Germinal center (tissue), 1 donor: ENCODE results near the gene CCDC71L.
A peak's percentile ranks its signal among the peaks of the same experiment; 100 is the strongest.

ENCODE experiments used
- DNase-seq: peaks from one replicate; pipeline ENCODE4 v3.0.0; 2012; ENCODE audit warnings: mixed read lengths, low spot score

CCDC71L gene

DNA sequence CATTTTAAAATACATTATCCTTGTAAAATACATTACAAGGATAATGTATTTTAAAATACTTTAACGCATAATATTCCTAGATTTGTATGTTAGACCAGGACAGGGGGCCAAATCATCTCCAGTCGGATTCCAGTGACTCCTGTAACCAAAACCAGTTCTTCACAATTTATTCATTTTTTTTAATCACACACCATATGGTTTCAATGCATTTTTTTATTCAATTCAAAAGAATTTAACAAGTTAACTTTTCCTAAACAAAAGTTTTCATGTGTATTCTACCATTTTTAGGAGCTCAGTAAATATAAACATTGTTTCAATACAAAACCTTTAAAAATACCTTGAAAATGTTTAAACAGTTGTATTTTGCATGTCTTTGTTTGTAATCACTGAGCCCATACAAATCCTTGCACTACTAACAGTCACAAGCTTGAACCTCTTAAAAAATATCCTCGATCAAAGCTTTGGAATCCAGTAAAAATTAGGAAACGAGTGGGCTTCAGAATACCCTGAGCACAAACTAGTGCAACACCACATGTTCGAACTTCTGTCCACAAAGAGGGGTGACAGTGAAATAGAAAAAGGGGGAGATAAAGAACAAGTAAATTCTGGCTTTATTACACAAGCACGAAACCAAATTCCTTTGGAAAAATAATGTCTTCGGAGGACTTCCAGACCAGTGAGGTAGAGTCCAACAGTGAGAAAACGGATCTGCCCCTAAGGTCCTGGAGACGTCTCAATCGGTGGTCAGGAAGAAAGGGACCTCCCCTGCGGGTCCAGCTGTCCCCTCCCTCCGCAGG, 1.6 kb downstream of the CCDC71L start:
- no peak for DNase-seq

DNA sequence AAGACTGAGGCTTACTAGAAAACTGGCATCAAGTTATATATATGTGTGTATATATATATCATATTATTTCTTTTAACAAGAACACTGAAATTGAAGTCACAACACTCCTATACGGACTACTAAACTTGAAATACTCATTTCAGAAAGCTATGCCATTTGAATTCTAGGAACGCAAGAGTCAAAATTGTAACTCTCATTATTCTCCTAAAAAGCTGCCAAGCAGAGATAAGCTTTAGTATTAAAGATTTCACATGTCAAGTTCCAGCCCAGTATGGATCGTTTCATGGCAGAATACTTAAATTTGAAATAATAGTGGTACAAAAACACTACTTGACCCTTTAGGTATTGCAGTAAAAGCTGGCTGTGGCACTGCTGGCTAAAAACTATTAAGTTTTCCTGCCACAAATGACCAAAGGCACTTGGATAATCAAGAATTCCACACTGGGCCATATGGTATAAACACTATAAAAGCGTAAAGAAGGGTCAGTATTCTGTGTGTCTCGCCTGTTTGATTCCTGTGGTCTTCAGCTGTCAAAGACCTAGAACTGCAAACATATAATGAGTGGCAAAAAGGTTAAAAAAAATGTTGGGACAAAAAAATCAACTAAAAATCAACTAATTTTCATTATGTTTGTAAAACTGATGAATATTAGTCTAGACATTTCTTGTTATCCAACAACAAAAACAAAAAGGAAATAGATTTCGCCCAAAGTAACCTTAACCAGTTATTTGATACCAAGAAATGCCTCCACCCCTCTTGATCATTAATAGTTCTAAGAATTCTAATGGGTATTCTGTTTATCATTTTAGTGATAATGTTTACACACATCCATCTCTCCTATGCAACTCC, 2.4 kb downstream of the CCDC71L start:
- no peak for DNase-seq

DNA sequence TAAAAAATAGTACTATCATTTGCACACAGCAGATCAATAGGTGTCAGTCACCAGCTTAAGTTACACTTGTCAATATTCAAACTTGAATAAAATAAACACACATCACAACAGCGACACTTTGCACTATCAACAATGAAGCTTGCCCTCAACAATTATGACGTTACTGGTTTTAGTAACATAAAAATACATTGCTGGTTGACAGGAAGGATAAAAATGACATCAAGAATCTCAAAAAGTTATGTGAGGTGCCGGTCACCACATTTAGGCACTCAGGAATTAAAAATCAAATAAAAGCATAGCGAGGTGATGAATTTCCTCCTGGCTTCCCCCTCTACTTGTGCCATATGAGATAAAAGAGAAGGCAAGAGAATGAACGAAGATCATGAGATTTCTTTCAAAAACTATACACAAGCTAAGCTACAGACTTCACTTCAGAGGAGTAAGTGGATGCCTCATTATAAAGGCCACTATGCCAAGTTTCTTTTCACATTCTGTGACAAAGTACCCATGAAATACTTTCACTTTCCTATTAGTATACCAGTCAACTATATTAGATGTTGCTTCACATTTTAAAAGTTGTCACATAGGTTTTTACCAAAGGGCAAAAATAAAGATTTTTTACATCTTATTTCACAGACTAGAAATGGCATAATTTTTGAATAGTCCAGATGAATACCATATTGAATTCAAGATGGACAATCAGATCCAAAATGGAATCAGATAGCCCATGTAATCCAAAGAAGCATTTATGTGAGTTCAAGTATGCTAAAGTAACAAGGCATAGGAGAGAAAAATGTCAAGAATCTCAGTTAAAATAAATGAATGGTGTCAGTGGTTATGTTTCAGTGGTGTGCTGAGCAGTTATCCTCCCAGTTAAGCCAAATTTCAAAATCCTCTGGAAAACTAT, 3.6 kb downstream of the CCDC71L start:
- no peak for DNase-seq

DNA sequence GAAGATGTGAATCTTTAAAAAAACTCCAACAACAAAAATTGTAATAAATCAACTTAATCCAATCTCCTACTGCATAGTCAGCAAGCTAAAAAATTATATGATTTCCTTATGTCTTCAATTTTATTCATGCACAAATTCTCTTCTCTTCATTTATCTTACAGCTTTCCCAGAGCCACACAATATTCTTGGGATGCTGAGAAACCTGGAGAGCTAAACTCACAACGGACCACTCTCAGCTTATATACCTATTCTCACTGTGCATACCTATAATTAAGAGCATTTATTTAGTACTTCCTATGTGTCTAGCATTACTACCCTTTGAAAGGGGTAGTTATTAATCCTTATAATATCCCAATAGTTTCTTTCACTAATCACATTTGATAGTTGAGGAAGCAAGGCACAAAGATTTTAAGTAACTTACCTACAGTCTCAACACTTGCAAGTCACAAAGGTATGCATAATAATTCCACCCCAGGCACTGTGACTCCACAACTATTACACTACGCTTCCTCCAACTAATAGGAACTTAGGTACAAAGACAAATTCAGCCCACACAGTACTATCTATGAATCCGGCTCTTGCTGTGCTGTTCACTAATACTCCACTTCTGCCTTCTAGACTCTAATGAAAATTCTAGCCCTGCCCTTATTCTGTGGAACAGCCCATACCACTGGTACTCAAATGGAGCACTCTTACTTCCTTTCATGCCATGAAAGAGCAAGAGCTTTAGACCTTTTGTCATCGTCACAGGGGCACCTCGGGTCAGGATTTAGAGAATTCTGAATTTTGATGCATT, 5.1 kb downstream of the CCDC71L start:
- no peak for DNase-seq

GRCh38 chr7:106653488-106653887, 7.5 kb downstream of the CCDC71L start:
- no peak for DNase-seq

GRCh38 chr7:106652909-106653308, 8.0 kb downstream of the CCDC71L start:
- DNase-seq: no peak

DNA sequence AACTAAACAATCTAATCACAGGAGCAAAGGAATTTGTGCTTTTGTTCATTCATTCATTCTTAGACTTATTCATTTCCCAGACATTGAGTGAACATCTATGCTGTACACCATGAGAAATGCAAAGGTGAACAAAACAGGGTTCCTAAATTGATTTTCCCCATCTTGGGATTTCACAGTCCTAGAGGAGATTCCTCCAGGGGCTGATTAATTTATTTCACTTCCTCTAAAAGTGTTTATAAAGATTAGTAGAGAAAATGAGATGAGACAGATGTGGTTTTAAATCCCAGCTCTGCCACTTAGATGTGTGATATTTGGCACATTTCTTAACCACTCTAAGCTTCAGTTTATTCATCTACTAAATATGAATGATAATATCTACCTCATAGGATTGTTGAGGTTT, 8.9 kb downstream of the CCDC71L start:
- no peak for DNase-seq

GRCh38 chr7:106646256-106646655, 14.7 kb downstream of the CCDC71L start:
- no peak for DNase-seq

DNA sequence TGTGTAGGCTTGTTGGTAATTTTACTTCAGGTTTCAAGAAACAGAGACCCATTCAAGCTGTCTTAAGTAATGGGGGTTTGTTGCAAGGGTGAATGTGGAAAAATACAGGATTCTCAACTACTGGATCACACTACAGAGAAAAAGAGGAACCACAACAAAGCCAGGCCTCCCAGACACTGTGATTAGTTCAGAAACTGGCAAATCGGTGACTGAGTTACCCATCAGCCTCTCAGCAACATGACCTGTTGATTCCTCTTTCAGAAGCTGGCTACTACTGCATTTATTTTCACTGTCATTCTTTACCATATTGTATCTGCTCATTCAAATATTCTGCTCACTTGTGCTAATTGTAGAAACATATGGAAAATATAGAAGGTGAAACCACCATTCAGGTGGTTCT, 16.0 kb downstream of the CCDC71L start:
- peak; percentile 33 for DNase-seq

GRCh38 chr7:106643216-106644000, 17.6 kb downstream of the CCDC71L start:
- no peak for DNase-seq

GRCh38 chr7:106641416-106641815, 19.5 kb downstream of the CCDC71L start:
- DNase-seq: no peak

DNA sequence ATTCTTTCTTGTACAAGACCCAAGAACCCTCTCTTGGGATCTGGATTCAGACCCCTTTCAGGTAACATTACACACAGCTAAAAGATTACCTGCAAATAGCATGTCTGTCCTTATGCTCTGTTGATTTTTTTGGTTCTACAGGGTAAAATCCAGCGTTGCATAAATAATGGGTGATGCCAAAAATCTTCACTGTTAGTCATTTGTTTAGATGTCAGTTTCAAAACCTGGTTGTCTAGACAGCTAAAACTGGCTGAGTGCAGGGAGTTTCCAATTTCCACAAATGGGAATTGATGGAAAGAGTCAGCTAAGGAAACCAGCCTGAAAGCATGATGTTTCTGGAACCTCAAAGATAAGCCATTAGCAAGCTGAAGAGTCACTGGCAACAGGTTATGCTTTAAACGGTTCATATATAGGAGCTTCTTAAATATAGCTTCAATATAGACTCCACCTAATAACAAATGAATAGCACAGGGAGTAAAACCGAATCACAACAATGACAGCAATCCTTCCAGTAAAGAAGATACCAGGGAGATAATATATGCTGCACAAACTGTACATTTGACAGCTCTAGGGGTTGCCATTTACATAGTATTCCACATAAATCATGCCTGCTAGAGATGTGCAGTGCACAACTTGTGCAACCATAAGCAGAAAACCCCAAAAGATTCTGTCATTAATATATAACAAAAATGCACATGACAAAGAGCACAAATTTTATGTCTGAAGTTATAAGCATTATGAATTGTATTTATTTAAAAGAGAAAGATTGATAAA, 20.4 kb downstream of the CCDC71L start:
- DNase-seq: no peak

GRCh38 chr7:106639476-106640334, 21.3 kb downstream of the CCDC71L start:
- peak; percentile 14 for DNase-seq

DNA sequence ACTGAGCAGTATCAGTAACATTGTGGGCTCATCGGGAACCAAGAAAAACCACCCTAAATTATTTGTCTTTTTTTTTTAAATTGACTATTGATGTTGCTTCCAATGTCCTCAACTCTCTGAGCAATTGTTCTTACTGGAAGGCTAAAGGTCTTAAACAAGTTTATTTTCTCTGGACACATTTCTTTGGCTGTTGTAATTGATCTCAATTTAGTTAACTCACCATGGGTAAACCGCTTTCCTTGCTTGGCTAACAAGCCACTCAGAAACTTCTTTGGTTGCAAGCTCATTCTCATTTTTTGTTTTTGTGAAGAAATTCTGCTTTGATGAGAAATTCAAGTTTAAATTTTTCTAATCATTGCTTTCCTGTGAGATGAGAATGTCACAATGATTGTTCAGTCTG, 25.5 kb downstream of the CCDC71L start:
- DNase-seq: no peak

- DNase-seq: no peak
Observed at GRCh38 chr7:106634958-106635357, 26.0 kb downstream of the CCDC71L start.

DNA sequence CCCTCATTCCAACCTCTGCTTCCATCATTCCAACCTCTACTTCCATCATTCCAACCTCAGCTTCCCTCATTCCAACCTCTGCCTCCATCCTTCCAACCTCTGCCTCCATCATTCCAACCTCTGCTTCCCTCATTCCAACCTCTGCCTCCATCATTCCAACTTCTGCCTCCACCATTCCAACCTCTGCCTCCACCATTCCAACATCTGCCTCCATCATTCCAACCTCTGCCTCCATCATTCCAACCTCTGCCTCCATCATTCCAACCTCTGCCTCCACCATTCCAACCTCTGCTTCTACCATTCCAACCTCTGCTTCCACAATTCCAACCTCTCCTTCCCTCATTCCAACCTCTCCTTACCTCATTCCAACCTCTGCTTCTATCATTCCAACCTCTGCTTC, 30.3 kb downstream of the CCDC71L start:
- no peak for DNase-seq

DNA sequence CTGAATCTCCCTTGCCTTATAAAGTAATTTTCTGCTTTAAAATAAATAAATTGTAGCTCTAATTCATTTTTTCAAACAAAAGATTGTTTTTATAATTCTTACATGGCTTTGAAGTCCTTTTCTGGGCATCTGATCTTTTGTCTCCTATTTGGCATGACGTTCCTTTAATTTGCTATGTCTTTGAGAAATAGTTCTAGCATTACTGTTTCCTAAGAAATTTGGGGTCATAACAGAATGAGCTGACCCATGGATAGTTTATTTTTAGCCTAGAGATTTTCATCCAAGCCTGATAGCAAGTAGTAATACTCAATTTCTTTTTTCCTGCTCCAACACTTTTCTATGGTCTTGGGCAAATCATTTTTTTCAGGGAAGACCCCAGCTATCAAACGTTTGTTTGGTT, 31.4 kb downstream of the CCDC71L start:
- no peak for DNase-seq

GRCh38 chr7:106626376-106627164, 34.4 kb downstream of the CCDC71L start:
- DNase-seq: no peak
